HepG2 (cell line): Measurements from ENCODE around the gene ZNF428.

Experiments
- CTCF ChIP-seq: sonication (generic); formaldehyde crosslinking; IDR thresholded peaks from 2 replicates; pipeline ENCODE4 v1.5.0; 2020; ENCODE audit warnings: mild to moderate bottlenecking, missing genetic modification reagents, moderate library complexity
- FOXP4 ChIP-seq: sonication (generic); formaldehyde crosslinking; IDR thresholded peaks from 2 replicates; pipeline ENCODE4 v1.4.0; 2020; ENCODE audit warnings: missing genetic modification reagents
- POLR2G ChIP-seq: fragments of 200-400 bp; formaldehyde crosslinking; IDR thresholded peaks from 2 replicates; pipeline ENCODE4 v1.6.1; 2018; ENCODE audit warnings: mild to moderate bottlenecking, low read depth, low read length, moderate library complexity
- REST ChIP-seq, 2 experiments: IDR thresholded peaks; 2 replicates each; pipeline ENCODE4 v1.6.1; 2011 to 2012; ENCODE audit warnings: low read length in 2 of 2, borderline replicate concordance in 1 of 2, low read depth in 1 of 2, mild to moderate bottlenecking in 1 of 2, moderate library complexity in 1 of 2
- RNF2 ChIP-seq: fragments of 450-650 bp; conservative IDR thresholded peaks from 2 replicates; pipeline ENCODE4 v1.6.1; 2016; ENCODE audit warnings: low read depth
- ZFX ChIP-seq: sonication (generic); formaldehyde crosslinking; IDR thresholded peaks from 2 replicates; pipeline ENCODE4 v1.4.0; 2020; ENCODE audit warnings: mild to moderate bottlenecking, low read depth, missing genetic modification reagents, moderate library complexity

GRCh38 chr19:43642531-43642930 lies 23.1 kb upstream of the ZNF428 start:
- TF ChIP-seq ZFX (CRISPR knock-in tag) = no peak
- TF ChIP-seq FOXP4 (CRISPR knock-in tag) = no peak
- no peak for TF ChIP-seq REST (IDR thresholded peaks at IDR 0.05; ENCODE audit: borderline replicate concordance in 1 of 2, low read depth in 1 of 2, low read length in 2 of 2)
- TF ChIP-seq POLR2G = no peak
- TF ChIP-seq CTCF (CRISPR knock-in tag) = no peak
- TF ChIP-seq RNF2 = no peak
